ENCODE data around the gene GPR137.

GPR137 gene

DNA sequence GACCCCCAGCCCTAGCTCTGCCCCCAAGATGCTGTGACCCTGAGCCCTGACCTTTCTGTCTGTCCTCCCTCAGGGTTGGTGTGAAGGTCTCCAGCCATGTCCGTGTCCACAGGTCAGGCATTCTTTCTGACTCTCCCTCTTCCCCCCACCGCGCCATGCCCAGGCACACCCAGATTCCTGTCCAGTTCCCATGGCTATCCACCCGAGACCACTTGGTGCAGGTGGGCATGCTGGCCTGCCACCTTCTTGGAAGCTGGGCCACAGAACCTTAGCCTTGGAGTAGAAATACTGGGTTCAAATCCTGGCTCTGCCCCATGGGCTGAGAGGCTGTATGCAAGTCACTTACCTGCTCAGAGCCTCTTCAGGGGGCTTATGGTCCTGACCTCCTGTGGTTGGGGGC, 36.6 kb upstream of the GPR137 start:
- Histone ChIP-seq H3K4me1 (ENCODE audit: control insufficient read depth in 1 of 2, insufficient read depth in 2 of 2, low read length in 2 of 2) (peaks cover 54 to 74% of the 10 kb centered on the region in 2 donors), H3K27me3 (ENCODE audit: control insufficient read depth in 1 of 2, insufficient read depth in 2 of 2, low read length in 2 of 2) (no peaks in the 10 kb centered on the region), H3K9ac (ENCODE audit: low read depth in 1 of 2, low read length in 2 of 2) (peak overlapping the region in 1 of 2 donors; percentile 25), H3K9me3 (ENCODE audit: control insufficient read depth in 1 of 2, low read length in 2 of 2) (no peaks in the 10 kb centered on the region), H3K36me3 (ENCODE audit: control insufficient read depth in 1 of 2, insufficient read depth in 2 of 2, low read length in 2 of 2) (peaks cover 0 to 4% of the 10 kb centered on the region in 2 donors), H3K4me3 (ENCODE audit: low read depth in 1 of 2, low read length in 2 of 2) (no peak overlapping the region), H3K27ac (ENCODE audit: low read depth, low read length) (no peak overlapping the region)

DNA sequence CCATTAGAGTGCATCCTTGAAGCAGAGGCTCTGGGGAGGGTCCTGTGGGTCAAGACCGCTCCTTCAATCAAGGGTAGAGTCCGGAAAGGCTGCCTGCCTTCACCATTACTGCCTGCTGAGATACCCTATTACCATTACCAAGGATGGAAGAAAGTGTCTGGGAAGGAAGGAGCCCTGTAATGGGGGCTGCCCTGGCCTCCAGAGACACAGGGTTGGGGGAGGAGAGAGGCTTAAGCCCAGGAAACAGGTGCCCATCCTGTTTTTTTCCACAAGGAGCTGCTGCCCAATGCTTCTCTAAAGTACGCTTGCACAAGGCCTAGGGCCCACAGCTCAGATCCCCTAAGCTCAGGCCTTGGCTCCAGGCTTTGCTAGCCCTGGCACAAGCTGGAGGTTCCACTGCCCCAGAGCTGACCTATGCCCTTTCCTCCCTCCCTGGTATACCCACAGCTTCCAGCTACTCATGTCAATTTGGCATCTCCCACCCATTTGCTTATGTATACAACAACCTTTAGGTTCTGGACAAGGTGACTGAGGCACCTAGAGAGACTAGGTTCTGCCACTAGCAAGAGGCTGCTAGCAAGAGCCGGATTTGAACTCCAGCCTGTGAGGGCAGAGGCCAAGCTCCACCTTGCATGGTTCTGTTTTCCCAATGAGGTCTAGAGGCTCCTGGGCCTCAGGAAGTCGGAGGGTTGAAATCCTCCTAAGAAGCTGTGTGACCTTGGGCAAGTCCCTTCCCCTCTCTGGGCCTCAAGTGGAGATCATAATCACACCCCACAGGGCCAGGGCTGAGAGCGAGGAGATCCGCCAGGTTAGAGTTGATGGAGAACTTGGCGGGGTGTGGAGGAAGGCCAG, 35.9 kb upstream of the GPR137 start:
- Histone ChIP-seq H3K27ac (ENCODE audit: low read depth, low read length) (no peak overlapping the region), H3K9ac (ENCODE audit: low read depth in 1 of 2, low read length in 2 of 2) (peak overlapping the region; percentile 2 to 61), H3K4me3 (ENCODE audit: low read depth in 1 of 2, low read length in 2 of 2) (no peak overlapping the region), H3K36me3 (ENCODE audit: control insufficient read depth in 1 of 2, insufficient read depth in 2 of 2, low read length in 2 of 2) (peaks cover under 1 to 9% of the 10 kb centered on the region in 2 donors), H3K4me1 (ENCODE audit: control insufficient read depth in 1 of 2, insufficient read depth in 2 of 2, low read length in 2 of 2) (peaks cover 58 to 78% of the 10 kb centered on the region in 2 donors), H3K9me3 (ENCODE audit: control insufficient read depth in 1 of 2, low read length in 2 of 2) (no peaks in the 10 kb centered on the region), H3K27me3 (ENCODE audit: control insufficient read depth in 1 of 2, insufficient read depth in 2 of 2, low read length in 2 of 2) (no peaks in the 10 kb centered on the region)

DNA sequence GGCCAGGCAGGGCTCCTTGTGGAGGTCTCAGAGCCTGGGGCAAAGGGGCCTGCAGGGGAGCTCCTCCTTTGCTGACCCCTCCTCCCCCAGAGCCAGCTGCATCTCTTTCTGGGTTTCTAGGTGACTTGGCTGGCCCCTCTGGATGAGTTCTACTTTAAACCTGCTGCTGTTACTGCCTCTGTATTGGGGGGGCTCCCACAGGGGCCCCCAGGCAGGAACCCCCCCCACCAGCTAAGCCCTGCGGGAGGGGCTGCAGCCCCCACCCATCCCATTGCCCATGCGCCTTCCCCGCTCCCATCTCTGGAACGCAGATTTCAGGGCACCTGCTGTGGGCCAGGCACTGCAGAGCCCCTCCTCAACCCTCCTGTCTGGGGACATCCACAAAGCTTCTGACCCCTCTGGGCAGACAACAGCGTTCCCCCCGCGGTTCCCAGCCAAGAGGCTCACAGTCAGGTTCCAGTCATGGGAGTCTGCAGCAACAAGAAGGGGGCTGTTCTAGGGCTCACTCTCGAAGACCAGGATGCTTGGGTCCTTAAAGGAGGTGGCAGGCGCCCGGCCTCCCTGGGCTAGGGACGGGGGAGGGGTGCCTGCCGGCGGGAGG, 35.1 kb upstream of the GPR137 start:
- Histone ChIP-seq H3K36me3 (ENCODE audit: control insufficient read depth in 1 of 2, insufficient read depth in 2 of 2, low read length in 2 of 2) (peaks cover 7 to 16% of the 10 kb centered on the region in 2 donors), H3K27ac (ENCODE audit: low read depth, low read length) (peak overlapping the region; percentile 39), H3K4me1 (ENCODE audit: control insufficient read depth in 1 of 2, insufficient read depth in 2 of 2, low read length in 2 of 2) (peaks cover 63 to 76% of the 10 kb centered on the region in 2 donors), H3K27me3 (ENCODE audit: control insufficient read depth in 1 of 2, insufficient read depth in 2 of 2, low read length in 2 of 2) (no peaks in the 10 kb centered on the region), H3K9me3 (ENCODE audit: control insufficient read depth in 1 of 2, low read length in 2 of 2) (no peaks in the 10 kb centered on the region), H3K9ac (ENCODE audit: low read depth in 1 of 2, low read length in 2 of 2) (peak overlapping the region; percentile 61 to 82), H3K4me3 (ENCODE audit: low read depth in 1 of 2, low read length in 2 of 2) (peak overlapping the region; percentile 66 to 72)

DNA sequence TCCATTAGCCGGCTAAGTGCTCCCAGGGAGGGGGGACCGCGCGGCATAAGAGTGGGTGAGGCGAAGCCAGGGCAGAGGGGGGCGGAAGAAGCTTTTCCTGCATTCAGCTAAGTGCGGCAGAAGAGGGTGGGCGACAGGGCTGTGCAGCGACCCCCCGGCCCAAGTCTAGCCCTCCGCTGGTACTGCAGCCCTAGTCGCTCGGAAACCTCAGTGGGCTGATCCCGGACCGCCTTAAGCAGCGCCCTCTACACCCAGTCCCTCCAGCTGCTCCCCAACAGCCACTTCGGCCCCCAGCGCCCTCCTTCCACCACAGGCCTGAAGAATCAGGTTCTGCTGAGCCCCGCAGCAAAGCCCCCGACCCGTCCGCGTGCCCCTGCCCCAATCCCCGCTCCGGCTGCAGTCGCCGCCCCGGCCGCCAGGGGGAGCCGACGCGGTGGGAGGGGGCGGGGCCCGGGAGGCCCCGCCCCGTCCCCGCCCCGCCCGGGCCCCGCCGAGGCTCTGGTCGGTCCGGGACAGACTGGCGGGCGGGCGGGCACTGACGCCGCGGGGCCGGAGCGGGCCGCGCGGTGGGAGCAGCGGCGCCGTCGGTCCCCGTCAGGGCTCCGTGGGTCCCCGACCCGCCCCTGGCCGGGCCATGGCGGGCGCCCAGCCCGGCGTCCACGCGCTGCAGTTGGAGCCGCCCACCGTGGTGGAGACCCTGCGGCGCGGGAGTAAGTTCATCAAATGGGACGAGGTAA, 34.5 kb upstream of the GPR137 start, which contains the start of gene PLCB3:
Gene PLCB3 (plus strand): TSS at position 515 of the 737 bp plus-strand sequence. CDS start 120 bp downstream, at position 635.
- H3K4me1 ChIP-seq (ENCODE audit: control insufficient read depth in 1 of 2, insufficient read depth in 2 of 2, low read length in 2 of 2) = peaks cover 59 to 71% of the 10 kb centered on the region in 2 donors
- H3K4me3 ChIP-seq (ENCODE audit: low read depth in 1 of 2, low read length in 2 of 2) = peak within 1 kb of the TSS; percentile 66 to 90
- peaks cover 11 to 23% of the 10 kb centered on the region in 2 donors for H3K36me3 ChIP-seq (ENCODE audit: control insufficient read depth in 1 of 2, insufficient read depth in 2 of 2, low read length in 2 of 2)
- H3K27me3 ChIP-seq (ENCODE audit: control insufficient read depth in 1 of 2, insufficient read depth in 2 of 2, low read length in 2 of 2) = no peaks in the 10 kb centered on the region
- peak within 1 kb of the TSS; percentile 94 for H3K27ac ChIP-seq (ENCODE audit: low read depth, low read length)
- no peaks in the 10 kb centered on the region for H3K9me3 ChIP-seq (ENCODE audit: control insufficient read depth in 1 of 2, low read length in 2 of 2)
- peak within 1 kb of the TSS; percentile 84 to 89 for H3K9ac ChIP-seq (ENCODE audit: low read depth in 1 of 2, low read length in 2 of 2)

DNA sequence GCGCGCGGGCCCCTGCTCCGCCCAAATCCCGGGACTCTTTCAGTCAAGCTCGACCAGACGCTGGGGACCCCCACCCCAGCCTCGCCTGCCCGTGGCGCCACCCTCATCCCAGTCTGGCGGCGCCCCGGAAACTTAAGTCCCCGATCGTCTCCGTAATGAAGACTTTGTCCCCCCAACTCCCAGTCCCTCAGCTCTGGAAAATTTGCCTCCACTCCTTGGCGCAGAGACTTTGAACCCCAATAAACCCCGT, 34.0 kb upstream of the GPR137 start:
- peak overlapping the region; percentile 94 for H3K27ac ChIP-seq (ENCODE audit: low read depth, low read length)
- H3K4me3 ChIP-seq (ENCODE audit: low read depth in 1 of 2, low read length in 2 of 2) = peak overlapping the region; percentile 66 to 90
- peaks cover 59 to 71% of the 10 kb centered on the region in 2 donors for H3K4me1 ChIP-seq (ENCODE audit: control insufficient read depth in 1 of 2, insufficient read depth in 2 of 2, low read length in 2 of 2)
- no peaks in the 10 kb centered on the region for H3K9me3 ChIP-seq (ENCODE audit: control insufficient read depth in 1 of 2, low read length in 2 of 2)
- H3K27me3 ChIP-seq (ENCODE audit: control insufficient read depth in 1 of 2, insufficient read depth in 2 of 2, low read length in 2 of 2) = no peaks in the 10 kb centered on the region
- peaks cover 16 to 28% of the 10 kb centered on the region in 2 donors for H3K36me3 ChIP-seq (ENCODE audit: control insufficient read depth in 1 of 2, insufficient read depth in 2 of 2, low read length in 2 of 2)
- H3K9ac ChIP-seq (ENCODE audit: low read depth in 1 of 2, low read length in 2 of 2) = peak overlapping the region; percentile 84 to 89

DNA sequence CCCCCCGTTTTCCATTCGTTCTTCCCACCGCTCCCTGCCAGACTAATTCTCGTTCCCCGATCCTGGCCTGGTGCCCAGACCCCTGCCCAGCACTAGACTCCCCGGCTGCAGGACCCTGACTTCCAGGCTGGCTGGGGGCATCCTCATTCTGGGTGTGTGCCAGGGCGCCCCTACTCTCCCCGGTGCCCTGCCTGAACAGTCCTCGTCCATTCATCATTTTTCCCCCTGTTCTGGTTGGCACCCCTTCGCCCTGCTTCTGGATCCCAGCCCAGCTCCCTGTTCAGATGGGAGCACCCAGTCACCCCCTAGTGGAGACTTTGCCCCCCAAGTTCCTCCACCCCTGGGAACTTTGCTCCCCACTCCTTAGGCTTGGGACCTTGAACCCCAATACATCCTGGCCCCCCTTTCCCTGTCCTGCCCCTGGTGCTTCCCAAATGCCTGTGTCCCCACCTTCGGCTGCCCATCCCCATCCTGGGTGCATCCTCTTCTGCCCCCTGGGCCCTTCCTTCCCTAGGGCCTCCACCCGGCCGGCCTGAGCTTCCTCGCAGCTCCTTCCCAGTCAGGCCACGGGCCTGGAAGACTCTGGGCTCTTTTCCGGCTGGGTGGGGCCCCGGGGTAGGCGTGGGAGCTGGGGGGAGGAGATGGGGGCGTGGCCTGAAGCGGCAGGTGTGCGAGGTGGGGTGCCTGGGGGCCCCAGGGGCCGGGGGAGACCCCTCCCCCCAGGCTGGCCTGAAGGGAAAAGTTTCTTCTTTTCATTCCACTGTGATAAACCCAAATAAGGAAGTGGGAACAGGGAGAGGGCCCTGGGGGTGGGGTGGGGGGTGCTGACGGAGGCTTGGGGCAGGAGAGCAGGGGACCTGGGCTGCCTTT, 33.4 kb upstream of the GPR137 start:
- H3K27ac ChIP-seq (ENCODE audit: low read depth, low read length) = peak overlapping the region; percentile 94
- H3K4me3 ChIP-seq (ENCODE audit: low read depth in 1 of 2, low read length in 2 of 2) = peak overlapping the region; percentile 66 to 90
- H3K9me3 ChIP-seq (ENCODE audit: control insufficient read depth in 1 of 2, low read length in 2 of 2) = no peaks in the 10 kb centered on the region
- H3K9ac ChIP-seq (ENCODE audit: low read depth in 1 of 2, low read length in 2 of 2) = peak overlapping the region; percentile 84 to 89
- no peaks in the 10 kb centered on the region for H3K27me3 ChIP-seq (ENCODE audit: control insufficient read depth in 1 of 2, insufficient read depth in 2 of 2, low read length in 2 of 2)
- H3K4me1 ChIP-seq (ENCODE audit: control insufficient read depth in 1 of 2, insufficient read depth in 2 of 2, low read length in 2 of 2) = peaks cover 59 to 68% of the 10 kb centered on the region in 2 donors
- H3K36me3 ChIP-seq (ENCODE audit: control insufficient read depth in 1 of 2, insufficient read depth in 2 of 2, low read length in 2 of 2) = peaks cover 16 to 31% of the 10 kb centered on the region in 2 donors

DNA sequence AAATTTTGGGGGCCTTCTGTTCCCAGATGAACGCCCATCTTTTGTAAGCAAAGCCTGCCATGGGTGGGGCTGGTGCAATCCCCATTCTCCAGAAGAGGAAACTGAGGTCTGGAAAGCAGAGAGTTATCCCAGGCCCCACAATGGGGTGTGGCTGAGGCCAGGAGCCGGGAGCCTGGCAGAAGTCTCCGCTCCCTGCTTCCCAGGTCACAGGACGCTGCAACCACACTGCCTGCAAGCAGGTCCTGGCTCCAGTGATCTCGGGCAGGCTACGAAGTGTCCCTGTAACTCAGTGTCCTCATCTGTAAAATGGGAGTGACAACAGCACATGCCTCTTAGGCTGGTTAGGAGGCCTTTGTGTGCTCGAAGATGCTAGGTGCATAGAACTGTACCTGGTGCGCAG, 32.6 kb upstream of the GPR137 start:
- Histone ChIP-seq H3K9ac (ENCODE audit: low read depth in 1 of 2, low read length in 2 of 2) (peak overlapping the region; percentile 56 to 89), H3K4me3 (ENCODE audit: low read depth in 1 of 2, low read length in 2 of 2) (peak overlapping the region; percentile 66 to 90), H3K27me3 (ENCODE audit: control insufficient read depth in 1 of 2, insufficient read depth in 2 of 2, low read length in 2 of 2) (no peaks in the 10 kb centered on the region), H3K27ac (ENCODE audit: low read depth, low read length) (peak overlapping the region; percentile 94), H3K4me1 (ENCODE audit: control insufficient read depth in 1 of 2, insufficient read depth in 2 of 2, low read length in 2 of 2) (peaks cover 53 to 61% of the 10 kb centered on the region in 2 donors), H3K9me3 (ENCODE audit: control insufficient read depth in 1 of 2, low read length in 2 of 2) (no peaks in the 10 kb centered on the region), H3K36me3 (ENCODE audit: control insufficient read depth in 1 of 2, insufficient read depth in 2 of 2, low read length in 2 of 2) (peaks cover 16 to 37% of the 10 kb centered on the region in 2 donors)

DNA sequence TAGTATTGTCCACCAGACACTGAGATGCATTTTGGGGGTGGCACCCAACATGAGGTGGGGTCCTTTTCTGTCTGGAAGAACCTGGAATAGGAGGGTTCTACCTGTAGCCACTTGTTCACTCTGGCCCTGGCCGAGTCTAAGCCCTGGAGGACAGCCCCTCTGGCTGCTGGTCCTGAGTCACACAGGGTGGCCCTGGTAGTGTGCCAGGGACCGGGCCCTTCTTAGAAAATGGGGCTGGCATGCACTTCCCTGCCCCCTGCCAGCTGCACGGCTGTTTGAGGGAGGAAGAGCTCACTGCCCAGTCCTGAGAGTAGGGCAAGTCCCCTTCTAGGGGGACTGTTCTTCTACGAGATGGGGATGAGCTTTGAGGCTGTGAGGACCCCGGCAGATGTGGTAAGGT, 32.2 kb upstream of the GPR137 start:
- Histone ChIP-seq H3K4me3 (ENCODE audit: low read depth in 1 of 2, low read length in 2 of 2) (peak overlapping the region; percentile 66 to 90), H3K27ac (ENCODE audit: low read depth, low read length) (no peak overlapping the region)

DNA sequence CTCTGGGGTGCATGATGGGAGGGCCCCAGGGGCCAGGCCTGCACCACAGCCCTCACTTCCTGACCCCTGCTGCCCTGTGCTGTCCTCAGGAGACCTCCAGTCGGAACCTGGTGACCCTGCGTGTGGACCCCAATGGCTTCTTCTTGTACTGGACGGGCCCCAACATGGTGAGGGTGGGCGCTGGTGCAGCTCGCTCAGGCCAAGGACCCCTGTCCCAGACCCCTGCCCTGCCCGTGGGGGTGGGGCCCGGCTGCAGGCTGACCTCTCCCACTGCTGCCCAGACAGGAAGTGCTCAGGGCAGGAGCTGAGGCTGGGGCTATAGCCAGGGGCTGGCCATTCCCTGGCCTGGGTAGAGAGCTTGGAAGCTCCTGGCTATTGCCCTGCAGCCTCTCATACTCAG, 31.3 kb upstream of the GPR137 start:
- no peak overlapping the region for H3K27ac ChIP-seq (ENCODE audit: low read depth, low read length)
- H3K9ac ChIP-seq (ENCODE audit: low read depth in 1 of 2, low read length in 2 of 2) = no peak overlapping the region
- H3K4me1 ChIP-seq (ENCODE audit: control insufficient read depth in 1 of 2, insufficient read depth in 2 of 2, low read length in 2 of 2) = peaks cover 42 to 52% of the 10 kb centered on the region in 2 donors
- no peaks in the 10 kb centered on the region for H3K27me3 ChIP-seq (ENCODE audit: control insufficient read depth in 1 of 2, insufficient read depth in 2 of 2, low read length in 2 of 2)
- H3K4me3 ChIP-seq (ENCODE audit: low read depth in 1 of 2, low read length in 2 of 2) = peak overlapping the region in 1 of 2 donors; percentile 66
- H3K36me3 ChIP-seq (ENCODE audit: control insufficient read depth in 1 of 2, insufficient read depth in 2 of 2, low read length in 2 of 2) = peaks cover 24 to 49% of the 10 kb centered on the region in 2 donors
- H3K9me3 ChIP-seq (ENCODE audit: control insufficient read depth in 1 of 2, low read length in 2 of 2) = no peaks in the 10 kb centered on the region

More for the DNA sequence above, 32.2 kb upstream of the GPR137 start:
- Histone ChIP-seq H3K9ac (ENCODE audit: low read depth in 1 of 2, low read length in 2 of 2) (peak overlapping the region; percentile 56 to 89), H3K4me1 (ENCODE audit: control insufficient read depth in 1 of 2, insufficient read depth in 2 of 2, low read length in 2 of 2) (peaks cover 49 to 57% of the 10 kb centered on the region in 2 donors), H3K9me3 (ENCODE audit: control insufficient read depth in 1 of 2, low read length in 2 of 2) (no peaks in the 10 kb centered on the region), H3K27me3 (ENCODE audit: control insufficient read depth in 1 of 2, insufficient read depth in 2 of 2, low read length in 2 of 2) (no peaks in the 10 kb centered on the region), H3K36me3 (ENCODE audit: control insufficient read depth in 1 of 2, insufficient read depth in 2 of 2, low read length in 2 of 2) (peaks cover 20 to 41% of the 10 kb centered on the region in 2 donors)
